ENCODE measurements around the gene SERGEF. TPM values are rescaled to one million over a fixed set of nuclear protein-coding genes. Genes with fewer than 3 reads are reported as not detected.

SERGEF gene
- polyA plus RNA-seq, 3 donors: 14.3 to 33.7 (median 33.3) TPM

GRCh38 chr11:17905477-17905876 lies 107.4 kb downstream of the SERGEF start:
- TF ChIP-seq CTCF (IDR thresholded peaks at IDR 0.05): no peak
- H3K4me3 ChIP-seq (replicated peaks in 1 of 3; ENCODE audit: low read depth in 2 of 3, low read length in 3 of 3): no peak overlapping the region
- H3K79me2 ChIP-seq (ENCODE audit: insufficient read depth, low read length): no peaks in the 10 kb centered on the region
- Mint-ChIP-seq H3K27me3 (ENCODE audit: low read depth in 3 of 3) (peaks cover 0 to 1% (median 1%) of the 10 kb centered on the region in 3 donors), H3K4me3 (no peak overlapping the region), H3K4me1 (peaks cover 2% of the 10 kb centered on the region), H3K27ac (no peak overlapping the region), H3K36me3 (peaks cover 8 to 9% of the 10 kb centered on the region in 2 donors), H3K9me3 (no peaks in the 10 kb centered on the region)
- no peak for DNase-seq
- intact Hi-C loops (cut with micrococcal nuclease): no loop called here
- no peaks in the 10 kb centered on the region for H3K36me3 ChIP-seq (replicated peaks in 1 of 2; ENCODE audit: control insufficient read depth in 1 of 2, insufficient read depth in 2 of 2, low read length in 2 of 2)
- H3K4me1 ChIP-seq (ENCODE audit: control insufficient read depth in 1 of 2, insufficient read depth in 2 of 2, low read length in 2 of 2): no peaks in the 10 kb centered on the region
- no peak overlapping the region for H3K4me2 ChIP-seq (replicated peaks; ENCODE audit: extremely low read depth, low read length, poor library complexity, severe bottlenecking)
- no peaks in the 10 kb centered on the region for H4K20me1 ChIP-seq (ENCODE audit: insufficient read depth, low read length)
- H3K27me3 ChIP-seq (ENCODE audit: control insufficient read depth in 2 of 2, insufficient read depth in 2 of 2, low read length in 2 of 2): no peaks in the 10 kb centered on the region
- no peak overlapping the region for H2AFZ ChIP-seq (ENCODE audit: insufficient read depth, low read depth, low read length, poor library complexity, severe bottlenecking)
- H3K27ac ChIP-seq (ENCODE audit: low read depth in 1 of 2, low read length in 2 of 2): no peak overlapping the region
- H3K9ac ChIP-seq (ENCODE audit: insufficient read depth, low read length, poor library complexity, severe bottlenecking): no peak overlapping the region
- H3K9me3 ChIP-seq (replicated peaks in 1 of 2; ENCODE audit: control insufficient read depth in 1 of 2, insufficient read depth in 1 of 2, low read length in 2 of 2): no peaks in the 10 kb centered on the region

GRCh38 chr11:17901481-17901880 lies 111.4 kb downstream of the SERGEF start:
- Mint-ChIP-seq H3K4me3 (no peak overlapping the region), H3K27me3 (ENCODE audit: low read depth in 3 of 3) (no peaks in the 10 kb centered on the region), H3K9me3 (no peaks in the 10 kb centered on the region), H3K4me1 (peaks cover 2% of the 10 kb centered on the region), H3K36me3 (peaks cover 8% of the 10 kb centered on the region in 2 donors), H3K27ac (peak overlapping the region in 1 of 7 donors; percentile 2)
- H3K79me2 ChIP-seq (ENCODE audit: insufficient read depth, low read length): no peaks in the 10 kb centered on the region
- no peak overlapping the region for H3K4me2 ChIP-seq (replicated peaks; ENCODE audit: extremely low read depth, low read length, poor library complexity, severe bottlenecking)
- 78% methylated on average over 2 of the region's 2 CpGs for WGBS (ENCODE audit: insufficient coverage)
- H3K9ac ChIP-seq (ENCODE audit: insufficient read depth, low read length, poor library complexity, severe bottlenecking): no peak overlapping the region
- H3K27me3 ChIP-seq (ENCODE audit: control insufficient read depth in 2 of 2, insufficient read depth in 2 of 2, low read length in 2 of 2): no peaks in the 10 kb centered on the region
- H3K36me3 ChIP-seq (replicated peaks in 1 of 2; ENCODE audit: control insufficient read depth in 1 of 2, insufficient read depth in 2 of 2, low read length in 2 of 2): no peaks in the 10 kb centered on the region
- H3K4me3 ChIP-seq (replicated peaks in 1 of 3; ENCODE audit: low read depth in 2 of 3, low read length in 3 of 3): no peak overlapping the region
- no peak overlapping the region for H2AFZ ChIP-seq (ENCODE audit: insufficient read depth, low read depth, low read length, poor library complexity, severe bottlenecking)
- intact Hi-C loops (cut with micrococcal nuclease): no loop called here
- no peak for DNase-seq
- H3K9me3 ChIP-seq (replicated peaks in 1 of 2; ENCODE audit: control insufficient read depth in 1 of 2, insufficient read depth in 1 of 2, low read length in 2 of 2): no peaks in the 10 kb centered on the region
- H3K4me1 ChIP-seq (ENCODE audit: control insufficient read depth in 1 of 2, insufficient read depth in 2 of 2, low read length in 2 of 2): no peaks in the 10 kb centered on the region
- no peak overlapping the region for H3K27ac ChIP-seq (ENCODE audit: low read depth in 1 of 2, low read length in 2 of 2)
- H4K20me1 ChIP-seq (ENCODE audit: insufficient read depth, low read length): no peaks in the 10 kb centered on the region
- no peak for TF ChIP-seq CTCF (IDR thresholded peaks at IDR 0.05)

Data from CD14-positive monocyte (primary cell).